ENCODE measurements around the gene WASF2. TPM values are rescaled to one million over a fixed set of nuclear protein-coding genes. Genes with fewer than 3 reads are reported as not detected.

Gene WASF2
- total RNA-seq, 4 donors from 2014 or later, result 53.7 to 92.8 (median 79.8) TPM

- H3K4me1 ChIP-seq, result peaks cover 73 to 100% (median 88%) of the 10 kb centered on the region in 3 donors
- no peak overlapping the region for H3K4me3 ChIP-seq
- TF ChIP-seq CTCF (IDR thresholded peaks at IDR 0.05) (no peak), POLR2A (IDR thresholded peaks at IDR 0.05) (no peak)
- H3K9me3 ChIP-seq, result no peaks in the 10 kb centered on the region
- H3K27ac ChIP-seq, result peak overlapping the region; percentile 94 to 99 (median 96)
- H3K27me3 ChIP-seq, result no peaks in the 10 kb centered on the region
- intact Hi-C loops (cut with DNase I), result no loop called here
- no peaks in the 10 kb centered on the region for H3K36me3 ChIP-seq
- no peak for DNase-seq
- 50% methylated on average over 3 of the region's 4 CpGs; no CpG with 5 or more reads in 1 of the 2 donors for WGBS, 2 donors
Observed at GRCh38 chr1:27520651-27521050, 30.7 kb upstream of the WASF2 start.

GRCh38 chr1:27519331-27520258 is 29.6 kb upstream of the WASF2 start:
- no peak for TF ChIP-seq CTCF (IDR thresholded peaks at IDR 0.05)
- peak in 1 of 4 donors; percentile 12 for TF ChIP-seq POLR2A (IDR thresholded peaks at IDR 0.05)
- no peaks in the 10 kb centered on the region for H3K27me3 ChIP-seq
- no peaks in the 10 kb centered on the region for H3K9me3 ChIP-seq
- WGBS, 2 donors, result 37 to 82% methylated on average over 5 to 6 of the region's 24 CpGs
- peak overlapping the region in 2 of 4 donors; percentile 1 to 2 for H3K4me3 ChIP-seq
- intact Hi-C loops (cut with DNase I), result no loop called here
- DNase-seq, result no peak
- peaks cover 62 to 98% (median 77%) of the 10 kb centered on the region in 3 donors for H3K4me1 ChIP-seq
- no peaks in the 10 kb centered on the region for H3K36me3 ChIP-seq
- H3K27ac ChIP-seq, result peak overlapping the region; percentile 94 to 99 (median 96)

- H3K4me1 ChIP-seq, result peaks cover 60 to 98% (median 79%) of the 10 kb centered on the region in 3 donors
- H3K27ac ChIP-seq, result peak overlapping the region; percentile 94 to 99 (median 96)
- TF ChIP-seq CTCF (IDR thresholded peaks at IDR 0.05), result no peak
- no peak for TF ChIP-seq POLR2A (IDR thresholded peaks at IDR 0.05)
- intact Hi-C loops (cut with DNase I), result no loop called here
- H3K9me3 ChIP-seq, result no peaks in the 10 kb centered on the region
- H3K27me3 ChIP-seq, result no peaks in the 10 kb centered on the region
- no peak overlapping the region for H3K4me3 ChIP-seq
- no peak for DNase-seq
- 54 to 62% methylated on average over 7 of the region's 7 CpGs for WGBS, 2 donors
- H3K36me3 ChIP-seq, result no peaks in the 10 kb centered on the region
Observed at GRCh38 chr1:27518808-27519207, 28.8 kb upstream of the WASF2 start.

GRCh38 chr1:27517907-27518718 is 28.1 kb upstream of the WASF2 start:
- intact Hi-C loops (cut with DNase I), result no loop called here
- TF ChIP-seq POLR2A (IDR thresholded peaks at IDR 0.05) (no peak), CTCF (IDR thresholded peaks at IDR 0.05) (no peak)
- WGBS, 2 donors, result 40 to 55% methylated on average over 17 to 19 of the region's 21 CpGs
- Histone ChIP-seq H3K4me1 (peaks cover 54 to 98% (median 78%) of the 10 kb centered on the region in 3 donors), H3K9me3 (no peaks in the 10 kb centered on the region), H3K27me3 (no peaks in the 10 kb centered on the region), H3K36me3 (no peaks in the 10 kb centered on the region), H3K4me3 (no peak overlapping the region), H3K27ac (peak overlapping the region; percentile 94 to 99 (median 96))
- DNase-seq, result no peak

All from esophagus squamous epithelium (tissue), 5 donors.